MG63 (cell line): ENCODE results near the gene ZNF608. TPM values are rescaled to one million over a fixed set of nuclear protein-coding genes. Genes with fewer than 3 reads are reported as not detected.
A peak's percentile ranks its signal among the peaks of the same experiment; 100 is the strongest.

Experiments used
- DNase-seq: peaks from one replicate; pipeline ENCODE4 v3.0.0-alpha.2; 2020
- H3K27me3 ChIP-seq: fragments of 250-450 bp; sonication (Bioruptor Pico); 2 replicates; pipeline ENCODE4 v1.5.1; 2020; ENCODE audit warnings: mild to moderate bottlenecking, moderate library complexity
- H3K36me3 ChIP-seq: fragments of 250-450 bp; sonication (Bioruptor Pico); 2 replicates; pipeline ENCODE4 v1.5.1; 2020; ENCODE audit warnings: mild to moderate bottlenecking, moderate library complexity
- H3K4me3 ChIP-seq: fragments of 250-450 bp; sonication (Bioruptor Pico); 2 replicates; pipeline ENCODE4 v1.5.1; 2020; ENCODE audit warnings: mild to moderate bottlenecking, moderate library complexity
- H3K9me3 ChIP-seq: fragments of 250-450 bp; sonication (Bioruptor Pico); 2 replicates; pipeline ENCODE4 v1.5.1; 2020; ENCODE audit warnings: mild to moderate bottlenecking, moderate library complexity
- total RNA-seq: library from RNA; depleted of rRNA; stranded (reverse); fragments of >200 nt; shearing (Covaris generic); gene quantifications from 2 replicates; pipeline ENCODE4 v1.2.3, GENCODE V29; 2014; ENCODE audit warnings: low replicate concordance; rRNA removed

Gene ZNF608, protein sequence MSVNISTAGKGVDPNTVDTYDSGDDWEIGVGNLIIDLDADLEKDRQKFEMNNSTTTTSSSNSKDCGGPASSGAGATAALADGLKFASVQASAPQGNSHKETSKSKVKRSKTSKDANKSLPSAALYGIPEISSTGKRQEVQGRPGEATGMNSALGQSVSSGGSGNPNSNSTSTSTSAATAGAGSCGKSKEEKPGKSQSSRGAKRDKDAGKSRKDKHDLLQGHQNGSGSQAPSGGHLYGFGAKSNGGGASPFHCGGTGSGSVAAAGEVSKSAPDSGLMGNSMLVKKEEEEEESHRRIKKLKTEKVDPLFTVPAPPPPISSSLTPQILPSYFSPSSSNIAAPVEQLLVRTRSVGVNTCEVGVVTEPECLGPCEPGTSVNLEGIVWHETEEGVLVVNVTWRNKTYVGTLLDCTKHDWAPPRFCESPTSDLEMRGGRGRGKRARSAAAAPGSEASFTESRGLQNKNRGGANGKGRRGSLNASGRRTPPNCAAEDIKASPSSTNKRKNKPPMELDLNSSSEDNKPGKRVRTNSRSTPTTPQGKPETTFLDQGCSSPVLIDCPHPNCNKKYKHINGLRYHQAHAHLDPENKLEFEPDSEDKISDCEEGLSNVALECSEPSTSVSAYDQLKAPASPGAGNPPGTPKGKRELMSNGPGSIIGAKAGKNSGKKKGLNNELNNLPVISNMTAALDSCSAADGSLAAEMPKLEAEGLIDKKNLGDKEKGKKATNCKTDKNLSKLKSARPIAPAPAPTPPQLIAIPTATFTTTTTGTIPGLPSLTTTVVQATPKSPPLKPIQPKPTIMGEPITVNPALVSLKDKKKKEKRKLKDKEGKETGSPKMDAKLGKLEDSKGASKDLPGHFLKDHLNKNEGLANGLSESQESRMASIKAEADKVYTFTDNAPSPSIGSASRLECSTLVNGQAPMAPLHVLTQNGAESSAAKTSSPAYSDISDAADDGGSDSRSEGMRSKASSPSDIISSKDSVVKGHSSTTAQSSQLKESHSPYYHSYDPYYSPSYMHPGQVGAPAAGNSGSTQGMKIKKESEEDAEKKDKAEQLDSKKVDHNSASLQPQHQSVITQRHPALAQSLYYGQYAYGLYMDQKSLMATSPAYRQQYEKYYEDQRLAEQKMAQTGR (N-terminal part only)
- total RNA-seq: 4.7 and 7.5 TPM in 2 replicates

DNA sequence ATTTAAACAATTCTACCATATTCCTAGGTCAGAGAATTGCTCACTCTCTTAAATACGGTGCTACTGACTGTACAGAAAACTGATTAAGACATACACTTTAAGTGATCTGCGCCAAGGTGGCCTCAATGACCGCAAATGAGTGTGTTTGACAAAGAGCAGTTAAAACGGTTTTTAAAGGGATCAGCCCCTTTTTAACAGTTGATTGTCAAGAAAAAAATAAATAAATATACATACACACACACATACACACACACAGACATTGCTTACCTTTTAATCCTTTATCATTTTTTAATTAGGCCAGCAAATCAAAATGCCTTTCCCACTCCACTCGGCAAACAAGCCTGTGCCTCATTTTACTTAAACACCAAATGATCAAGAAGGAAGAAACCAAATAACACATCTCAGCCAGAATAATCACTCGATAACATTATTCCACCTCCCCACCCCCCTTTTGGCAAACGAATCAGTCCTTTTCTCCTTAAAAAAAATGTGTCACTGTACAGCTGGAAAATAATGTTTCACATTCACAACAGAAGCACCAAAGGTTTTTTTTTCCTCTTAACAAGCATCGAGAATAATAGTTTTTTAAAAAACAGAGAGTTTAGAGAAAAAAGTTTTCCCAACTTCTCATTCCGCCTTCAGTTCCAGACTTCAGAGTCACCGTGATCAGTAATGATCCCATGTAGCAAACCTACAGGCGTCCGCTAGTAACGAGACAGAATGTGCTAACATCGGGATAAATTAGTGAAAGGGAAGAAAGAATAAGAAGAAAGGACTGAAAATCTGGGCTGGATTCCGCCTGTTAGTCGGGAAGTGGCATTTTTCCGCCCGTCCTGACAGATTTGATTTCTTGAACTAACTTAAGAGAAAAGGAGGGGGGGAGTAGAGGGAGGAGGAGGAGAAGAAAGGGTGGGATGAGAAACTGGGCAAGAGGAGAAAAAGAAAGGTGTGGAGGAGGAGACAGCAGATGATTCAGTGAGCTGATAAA, at the start of gene ZNF608:
Gene ZNF608, minus strand, starts transcription at position 712 of the 988 bp plus-strand sequence. CDS start 1,650 bp downstream, outside the sequence.
- no peaks in the 10 kb centered on the region for H3K36me3 ChIP-seq
- peak within 1 kb of the TSS; percentile 62 for H3K4me3 ChIP-seq
- H3K9me3 ChIP-seq: no peaks in the 10 kb centered on the region; the same call in 1 of the 2 replicates
- no peaks in the 10 kb centered on the region for H3K27me3 ChIP-seq
- DNase-seq: peak; percentile 64

DNA sequence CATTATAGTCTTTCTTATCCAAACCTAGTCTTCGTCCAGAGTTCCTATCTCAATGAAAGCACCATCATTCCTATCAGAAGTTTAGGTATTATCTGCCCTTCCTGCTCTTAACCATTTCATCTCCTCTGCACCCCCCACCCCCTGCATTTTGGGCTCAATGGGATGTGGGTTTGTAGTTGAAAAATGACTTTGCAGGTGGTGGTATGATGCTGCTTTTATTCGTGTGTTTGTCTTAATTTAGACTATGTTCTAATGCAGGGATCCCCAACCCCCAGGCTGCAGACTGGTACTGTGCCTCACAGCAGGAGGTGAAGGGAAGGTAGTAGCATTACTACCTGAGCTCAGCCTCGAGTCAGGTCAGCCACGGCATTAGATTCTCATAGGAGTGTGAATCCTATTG, 49.4 kb upstream of the ZNF608 start:
- H3K4me3 ChIP-seq: no peak overlapping the region
- no peaks in the 10 kb centered on the region for H3K36me3 ChIP-seq
- no peak for DNase-seq
- no peaks in the 10 kb centered on the region for H3K9me3 ChIP-seq
- no peaks in the 10 kb centered on the region for H3K27me3 ChIP-seq

DNA sequence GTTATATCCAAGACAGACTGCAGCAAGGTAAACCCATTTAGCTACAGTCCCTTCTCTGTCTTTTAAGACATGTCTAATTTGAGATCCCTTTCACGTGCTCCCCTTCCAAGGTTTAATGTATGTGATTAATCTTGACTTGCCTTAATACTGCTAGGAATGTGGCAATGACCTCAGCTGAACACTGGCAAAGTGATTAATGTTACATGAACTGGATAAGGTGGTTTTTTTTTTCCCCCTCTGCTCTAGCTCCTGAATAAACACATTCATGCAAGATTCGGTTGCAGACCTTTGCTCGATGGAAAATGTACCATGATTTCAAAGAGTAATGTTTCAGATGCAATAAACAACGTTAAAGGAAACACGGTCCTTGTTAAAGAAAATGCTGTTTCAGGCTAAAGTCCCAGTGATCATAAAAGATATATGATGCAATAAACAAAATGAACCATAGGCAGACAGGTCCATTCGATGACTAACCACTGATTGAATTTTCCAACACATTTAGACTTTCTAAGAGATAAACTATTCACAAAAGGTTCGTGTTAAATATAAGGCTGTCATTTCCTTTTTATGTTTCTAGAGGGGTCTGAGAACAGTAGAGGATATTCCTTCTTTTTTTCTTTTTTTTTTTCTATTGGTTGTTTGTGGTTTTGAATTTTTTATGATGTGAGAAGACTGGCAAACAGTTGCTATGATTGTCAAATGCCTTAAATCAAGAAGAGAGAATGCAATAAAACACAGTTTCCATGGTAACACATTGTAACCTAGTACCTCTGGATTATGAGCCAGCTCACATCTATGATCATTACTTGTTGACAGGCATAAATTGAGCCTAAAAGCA, 44.7 kb upstream of the ZNF608 start:
- no peak for DNase-seq
- H3K36me3 ChIP-seq: no peaks in the 10 kb centered on the region
- H3K27me3 ChIP-seq: no peaks in the 10 kb centered on the region
- H3K9me3 ChIP-seq: no peaks in the 10 kb centered on the region
- H3K4me3 ChIP-seq: no peak overlapping the region

DNA sequence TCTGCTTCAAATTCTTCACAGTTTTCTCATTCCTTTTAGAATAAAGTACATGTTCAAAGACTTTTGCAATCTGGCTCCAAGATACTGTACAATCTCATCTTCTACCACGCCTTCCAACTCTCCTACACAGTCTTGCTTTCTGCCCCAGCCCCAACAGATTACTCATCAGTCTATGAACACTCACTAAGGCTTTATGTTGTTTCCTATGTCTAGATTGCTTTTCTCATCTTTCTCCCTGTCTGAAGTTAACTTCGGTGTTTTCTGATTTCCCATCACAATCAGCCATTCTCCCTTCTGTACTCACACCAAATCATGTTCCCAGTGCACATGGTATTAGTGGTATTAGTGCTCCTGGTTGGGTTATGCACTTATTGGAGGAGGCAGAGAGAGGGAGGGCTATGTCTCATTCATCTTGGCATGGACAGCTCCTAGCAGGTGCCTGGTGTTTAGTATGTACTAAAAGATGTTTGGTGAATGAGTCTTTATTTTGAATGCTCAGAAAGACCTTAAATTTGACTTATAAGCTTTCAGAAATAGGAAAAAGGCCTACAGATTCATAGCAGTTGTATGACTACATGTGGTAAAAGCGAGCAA, 44.0 kb upstream of the ZNF608 start:
- Histone ChIP-seq H3K4me3 (no peak overlapping the region), H3K9me3 (no peaks in the 10 kb centered on the region), H3K36me3 (no peaks in the 10 kb centered on the region), H3K27me3 (no peaks in the 10 kb centered on the region)
- peak; percentile 39 for DNase-seq

DNA sequence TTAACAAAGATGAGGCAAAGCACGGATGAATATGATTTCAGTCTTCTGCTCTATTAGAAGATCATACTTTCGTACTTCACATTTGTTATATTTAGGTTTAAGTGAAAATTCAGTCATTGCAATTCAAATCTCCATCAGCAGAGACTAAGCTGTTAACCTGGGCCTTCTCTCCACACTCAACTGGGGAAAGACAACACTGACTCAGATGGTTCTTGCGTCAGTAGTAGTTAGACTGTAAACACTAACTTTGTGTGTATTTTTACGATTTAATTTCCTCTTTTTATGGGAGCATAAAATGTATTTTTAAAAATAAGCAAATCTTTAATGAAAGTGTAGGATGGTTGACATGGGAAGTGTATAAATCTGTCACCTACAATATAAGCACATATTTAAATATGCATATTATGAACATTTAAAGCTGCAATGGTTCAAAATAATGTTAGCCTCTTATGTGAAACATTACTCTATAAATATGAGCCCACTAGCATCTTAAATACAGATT, 42.7 kb upstream of the ZNF608 start:
- no peaks in the 10 kb centered on the region for H3K27me3 ChIP-seq
- no peak overlapping the region for H3K4me3 ChIP-seq
- H3K9me3 ChIP-seq: no peaks in the 10 kb centered on the region
- DNase-seq: no peak
- H3K36me3 ChIP-seq: no peaks in the 10 kb centered on the region

DNA sequence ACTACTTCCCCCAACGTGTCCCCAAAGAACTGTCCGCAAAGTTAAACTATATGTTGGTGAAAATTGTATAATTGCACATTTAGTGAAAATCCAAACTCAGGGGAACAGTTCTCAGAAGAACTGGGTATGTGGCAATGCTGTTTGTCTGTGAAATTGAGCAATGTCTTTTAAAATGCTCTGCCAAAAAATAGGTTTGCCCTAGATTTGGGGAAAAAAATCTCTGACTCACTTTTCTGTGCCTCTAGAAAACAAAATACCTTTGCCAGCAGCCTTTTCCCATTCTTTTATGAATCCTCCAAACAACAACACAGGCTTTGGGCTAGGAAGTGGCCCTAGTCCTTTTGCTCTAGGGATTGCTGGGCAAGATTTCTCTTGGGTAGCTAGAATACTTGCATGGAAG, 37.4 kb upstream of the ZNF608 start:
- H3K4me3 ChIP-seq: no peak overlapping the region
- DNase-seq: no peak
- no peaks in the 10 kb centered on the region for H3K27me3 ChIP-seq
- no peaks in the 10 kb centered on the region for H3K36me3 ChIP-seq
- no peaks in the 10 kb centered on the region for H3K9me3 ChIP-seq

DNA sequence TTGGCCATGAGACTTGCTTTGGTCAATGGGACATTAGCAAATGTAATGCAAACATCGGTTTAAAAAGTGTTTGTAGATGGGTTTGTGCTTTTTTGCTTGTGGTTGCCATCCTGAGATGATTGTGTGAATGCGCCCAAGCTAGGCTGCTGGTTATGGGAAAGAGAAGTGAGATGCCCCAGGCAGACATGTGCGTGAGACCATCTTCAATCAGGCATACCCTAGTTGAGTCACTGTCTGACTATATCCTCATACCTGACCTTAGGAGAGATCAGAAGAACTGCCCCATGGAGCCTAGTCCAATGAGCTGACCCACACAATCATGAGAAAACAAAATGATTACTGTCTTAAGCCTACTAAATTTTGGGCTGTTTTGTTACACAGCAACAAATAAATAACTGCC, 36.8 kb upstream of the ZNF608 start:
- Histone ChIP-seq H3K4me3 (no peak overlapping the region), H3K27me3 (no peaks in the 10 kb centered on the region), H3K36me3 (no peaks in the 10 kb centered on the region), H3K9me3 (no peaks in the 10 kb centered on the region)
- DNase-seq: no peak

DNA sequence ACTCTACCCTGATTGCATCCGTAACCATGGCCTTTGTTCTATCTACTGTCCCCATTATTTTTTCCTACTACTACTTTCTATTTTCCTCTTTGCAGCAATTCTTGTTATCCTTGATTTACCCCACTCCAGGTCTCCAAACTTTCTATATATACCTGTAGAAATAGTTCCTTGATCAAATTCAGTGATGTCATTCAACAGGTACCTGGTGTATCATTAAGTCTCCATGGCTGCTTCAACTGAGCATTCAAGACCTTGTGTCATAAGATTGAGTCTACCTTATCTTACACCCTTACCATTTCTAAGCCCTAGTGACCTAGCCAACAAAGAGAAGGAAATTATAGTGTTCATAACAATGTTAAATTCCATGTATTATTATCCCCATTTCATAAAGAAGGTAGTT, 35.8 kb upstream of the ZNF608 start:
- no peak for DNase-seq
- Histone ChIP-seq H3K36me3 (no peaks in the 10 kb centered on the region), H3K9me3 (no peaks in the 10 kb centered on the region), H3K27me3 (no peaks in the 10 kb centered on the region), H3K4me3 (no peak overlapping the region)

DNA sequence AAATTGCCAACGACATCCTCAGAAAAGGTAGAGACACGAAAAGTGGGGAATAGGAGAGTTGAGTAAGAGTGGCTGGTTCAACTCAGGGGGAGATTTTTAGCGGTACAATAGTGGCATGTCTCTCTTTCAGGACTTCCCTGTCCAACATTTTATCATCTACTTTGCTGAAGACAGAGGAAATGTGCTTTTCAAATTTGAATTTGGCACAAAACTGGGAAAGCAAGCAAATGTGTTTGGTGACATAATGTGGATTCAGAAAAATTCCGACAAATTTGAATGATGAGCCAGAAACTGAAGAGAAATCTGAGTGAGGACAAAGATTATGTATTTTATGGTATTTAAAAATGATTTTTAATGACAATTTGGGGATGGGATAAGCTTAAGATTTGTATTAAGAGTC, 33.6 kb upstream of the ZNF608 start:
- H3K4me3 ChIP-seq: no peak overlapping the region
- no peak for DNase-seq
- H3K27me3 ChIP-seq: no peaks in the 10 kb centered on the region
- H3K36me3 ChIP-seq: no peaks in the 10 kb centered on the region
- no peaks in the 10 kb centered on the region for H3K9me3 ChIP-seq

DNA sequence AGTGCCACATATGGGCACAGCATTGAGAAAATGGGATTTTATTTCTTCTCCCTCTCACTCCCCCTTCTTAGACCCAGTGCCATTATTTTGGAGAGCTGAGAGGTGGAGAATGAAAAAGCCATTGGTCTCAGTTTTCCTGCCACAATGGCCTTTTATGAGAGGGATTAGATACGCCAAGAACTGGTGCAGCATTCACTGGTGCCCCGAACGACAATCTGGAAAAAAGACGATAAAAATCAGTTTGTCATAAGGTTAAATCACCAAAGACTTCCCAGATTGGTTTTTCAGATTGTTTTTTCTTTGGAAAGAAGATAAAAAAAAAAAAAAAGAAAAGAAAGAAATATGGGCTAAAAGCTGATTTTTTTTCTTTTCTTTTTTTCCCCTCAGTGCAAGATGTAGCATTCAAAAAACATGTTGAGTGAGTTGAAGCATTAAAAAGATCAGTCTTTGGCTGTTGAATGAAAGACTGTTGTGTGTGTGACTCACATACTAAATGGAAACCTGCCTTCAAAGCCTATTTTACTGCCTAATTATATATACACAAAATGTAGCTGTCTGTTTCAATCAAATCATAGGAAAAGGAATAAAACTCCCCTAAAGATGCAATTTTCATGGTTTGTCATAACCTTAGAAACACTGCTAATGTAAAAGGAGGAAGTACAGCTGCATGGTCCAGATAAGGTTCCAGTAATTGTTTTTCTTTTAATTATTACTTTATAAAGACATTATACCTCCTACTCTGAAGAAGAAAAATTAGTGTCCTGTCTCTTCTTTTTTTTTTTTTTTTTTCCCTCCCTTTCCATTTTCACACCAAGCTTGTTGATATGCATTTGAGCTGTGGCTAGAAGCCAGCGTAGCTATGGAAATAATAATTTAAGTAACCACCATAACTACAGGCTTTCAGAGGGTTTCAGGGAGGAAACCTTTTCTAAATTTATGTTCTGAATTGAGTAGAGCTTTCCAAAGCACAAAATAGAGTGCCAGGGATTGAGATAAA, 27.2 kb upstream of the ZNF608 start:
- Histone ChIP-seq H3K27me3 (no peaks in the 10 kb centered on the region), H3K9me3 (no peaks in the 10 kb centered on the region), H3K4me3 (no peak overlapping the region), H3K36me3 (no peaks in the 10 kb centered on the region)
- DNase-seq: no peak

DNA sequence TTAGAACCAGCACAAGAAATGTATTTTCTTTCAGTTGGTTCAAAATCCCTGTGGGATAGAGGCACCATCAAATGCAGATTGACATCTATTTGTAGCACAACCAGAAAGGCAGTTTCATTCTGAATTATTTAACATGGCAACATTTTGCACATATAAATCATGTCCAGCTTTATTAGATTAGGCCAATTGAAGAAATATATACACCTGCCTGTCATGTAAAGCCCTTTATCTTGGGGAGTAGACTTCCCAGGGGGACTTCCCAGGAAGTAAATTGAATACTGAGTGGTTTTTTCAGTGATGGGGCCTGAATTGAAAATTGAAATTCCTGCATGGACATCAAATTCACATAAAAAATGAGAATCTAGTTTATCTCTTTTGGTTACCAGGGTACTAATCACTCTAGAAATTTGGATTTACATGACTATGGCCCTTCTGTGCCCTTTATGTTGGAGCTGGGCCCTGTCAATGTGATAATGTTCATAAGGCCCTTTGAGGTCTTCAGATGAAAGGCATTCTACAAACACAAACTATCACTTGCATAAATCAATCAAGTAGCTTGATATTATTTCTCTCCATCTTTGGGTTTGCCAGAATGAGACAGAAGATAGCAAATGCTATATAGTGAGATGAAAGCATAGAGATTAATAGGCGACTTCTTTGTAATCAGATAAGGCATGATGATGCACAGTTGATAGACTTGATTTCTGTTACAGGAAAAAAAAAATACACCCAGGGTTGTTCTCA, 26.2 kb upstream of the ZNF608 start:
- no peak overlapping the region for H3K4me3 ChIP-seq
- no peaks in the 10 kb centered on the region for H3K36me3 ChIP-seq
- no peak for DNase-seq
- no peaks in the 10 kb centered on the region for H3K9me3 ChIP-seq
- no peaks in the 10 kb centered on the region for H3K27me3 ChIP-seq

DNA sequence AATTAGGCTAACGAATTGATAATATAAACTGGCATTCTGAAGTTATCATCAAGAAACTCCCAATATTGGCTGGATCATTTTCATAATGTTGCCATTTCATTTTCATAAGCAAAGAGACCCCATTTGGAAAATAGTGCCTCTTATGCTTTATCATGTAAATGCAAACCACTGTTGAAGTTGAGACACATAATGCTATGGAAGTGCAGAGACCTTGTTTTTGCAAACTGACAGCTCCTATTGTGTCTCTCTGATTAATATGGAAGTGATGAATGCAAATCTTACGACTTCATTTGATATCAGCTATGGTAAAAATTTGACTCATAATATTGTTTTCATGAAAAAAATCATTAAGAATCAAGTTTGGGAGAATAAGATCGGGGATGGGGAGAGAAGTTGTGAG, 25.3 kb upstream of the ZNF608 start:
- DNase-seq: no peak
- no peaks in the 10 kb centered on the region for H3K9me3 ChIP-seq
- no peaks in the 10 kb centered on the region for H3K36me3 ChIP-seq
- no peaks in the 10 kb centered on the region for H3K27me3 ChIP-seq
- no peak overlapping the region for H3K4me3 ChIP-seq

DNA sequence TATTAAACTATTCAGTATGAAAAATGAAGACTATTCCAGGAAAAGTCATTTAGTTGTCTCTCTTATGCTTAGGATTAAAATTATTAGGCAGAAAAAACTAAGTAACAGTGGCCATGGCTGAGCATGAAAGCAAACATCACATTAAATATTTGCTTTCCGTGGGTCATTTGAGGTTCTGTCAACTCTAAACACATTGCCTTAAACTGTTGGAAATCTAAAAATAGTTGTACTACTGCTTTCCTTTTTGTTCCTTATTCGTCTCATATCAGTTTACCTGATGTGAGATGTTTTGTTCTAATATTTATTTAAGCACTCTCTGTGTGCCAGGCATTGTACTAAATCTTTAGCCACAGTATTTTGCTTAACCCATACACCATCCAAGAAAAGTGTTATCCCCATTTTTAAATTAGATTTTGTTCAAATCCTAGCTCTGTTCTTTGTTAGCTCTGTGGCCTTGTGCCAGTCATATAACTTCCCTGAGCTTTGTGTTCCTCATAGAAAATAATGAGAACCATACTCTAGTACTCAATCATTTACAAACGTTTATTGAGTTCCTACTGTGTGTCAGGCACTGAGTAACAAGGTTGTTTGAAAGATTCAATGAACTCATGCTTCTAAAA, 18.7 kb upstream of the ZNF608 start:
- no peaks in the 10 kb centered on the region for H3K27me3 ChIP-seq
- no peak overlapping the region for H3K4me3 ChIP-seq
- H3K9me3 ChIP-seq: no peaks in the 10 kb centered on the region
- H3K36me3 ChIP-seq: no peaks in the 10 kb centered on the region
- no peak for DNase-seq
